Cortex of kidney (tissue), 1 donor: ENCODE data around the gene CDC42BPA.

Source experiments
- DNase-seq: peaks from one replicate; lab custom pipeline; 2025; lab: John Stamatoyannopoulos, UW

The CDC42BPA gene

GRCh38 chr1:226990133-226990716 lies 328.1 kb downstream of the CDC42BPA start:
- DNase-seq = no peak

DNA sequence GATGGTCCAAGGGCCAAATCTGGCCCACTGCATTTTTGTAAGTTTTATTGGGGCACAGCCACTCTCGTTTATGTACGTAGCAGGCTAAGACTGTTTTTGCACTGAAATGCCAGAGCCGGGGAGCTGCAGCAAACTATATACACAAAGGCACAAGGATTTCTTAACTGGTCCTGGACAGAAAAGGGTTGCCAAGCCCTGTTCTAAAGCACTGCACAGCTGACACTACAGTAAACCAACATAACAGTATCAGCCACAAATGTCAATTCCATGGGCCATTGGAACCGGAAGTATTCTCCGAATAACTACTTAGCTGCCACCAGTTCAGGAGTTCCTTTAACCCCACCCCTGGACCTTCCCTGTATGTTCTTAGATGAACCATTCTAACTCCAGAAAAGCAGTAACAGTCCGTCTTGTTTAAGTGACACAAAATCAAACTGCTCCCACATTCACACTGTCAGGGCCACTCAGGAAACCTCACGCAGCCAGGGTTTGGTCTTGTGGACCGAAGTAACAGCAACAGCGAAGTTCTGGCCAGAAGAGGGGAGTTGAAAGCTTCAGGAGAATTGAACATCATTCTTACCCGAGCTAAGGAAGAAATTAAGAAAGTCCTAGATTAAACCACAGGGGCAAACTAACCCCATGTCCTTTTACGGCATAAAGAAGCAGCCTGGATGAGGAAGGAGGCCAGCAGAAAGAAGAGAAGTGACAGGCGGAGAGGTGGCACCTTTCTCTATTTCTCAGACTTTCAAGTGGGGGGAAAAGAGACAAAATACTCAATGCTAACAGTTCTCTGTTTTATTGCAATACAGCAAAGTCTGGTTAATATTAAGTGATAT lies 329.0 kb downstream of the CDC42BPA start:
- no peak for DNase-seq

- DNase-seq = no peak
These were observed 330.0 kb downstream of the CDC42BPA start for GRCh38 chr1:226988334-226988666.

DNA sequence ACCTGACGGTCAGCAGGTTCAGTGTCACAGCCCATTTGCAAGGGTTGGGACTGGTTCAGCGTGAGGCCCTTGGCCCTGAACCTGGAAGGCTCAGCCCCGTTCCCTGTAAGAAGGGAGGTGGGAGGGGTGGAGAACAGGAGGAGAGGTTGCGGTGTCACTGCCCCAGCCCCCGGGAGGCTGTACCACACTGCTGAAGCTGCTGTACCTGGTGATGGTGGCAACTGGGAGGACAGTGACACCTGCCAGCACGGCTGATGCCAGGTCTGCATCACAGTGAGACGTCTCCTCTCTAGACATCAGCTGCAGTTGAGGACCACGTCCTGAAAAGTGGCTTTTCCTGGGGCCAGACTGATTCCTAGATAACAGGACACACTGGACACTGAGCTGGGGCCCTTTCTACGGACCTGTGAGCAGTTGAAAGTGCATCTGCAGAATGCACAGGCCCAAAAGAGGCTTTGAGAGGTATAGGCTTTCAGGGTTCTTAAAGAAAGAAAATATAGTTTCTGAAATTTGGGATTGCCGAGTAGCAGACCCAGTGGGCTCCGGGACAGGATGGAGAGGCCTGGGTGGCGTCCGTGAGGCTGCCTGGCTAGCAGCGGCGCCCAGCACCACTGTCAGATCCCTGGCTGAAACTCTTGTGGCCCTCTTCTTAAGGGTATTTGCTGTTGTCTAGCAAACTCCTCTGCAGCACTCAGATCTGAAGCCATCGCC lies 330.5 kb downstream of the CDC42BPA start:
- no peak for DNase-seq

GRCh38 chr1:226987179-226987536 lies 331.1 kb downstream of the CDC42BPA start:
- no peak for DNase-seq

DNA sequence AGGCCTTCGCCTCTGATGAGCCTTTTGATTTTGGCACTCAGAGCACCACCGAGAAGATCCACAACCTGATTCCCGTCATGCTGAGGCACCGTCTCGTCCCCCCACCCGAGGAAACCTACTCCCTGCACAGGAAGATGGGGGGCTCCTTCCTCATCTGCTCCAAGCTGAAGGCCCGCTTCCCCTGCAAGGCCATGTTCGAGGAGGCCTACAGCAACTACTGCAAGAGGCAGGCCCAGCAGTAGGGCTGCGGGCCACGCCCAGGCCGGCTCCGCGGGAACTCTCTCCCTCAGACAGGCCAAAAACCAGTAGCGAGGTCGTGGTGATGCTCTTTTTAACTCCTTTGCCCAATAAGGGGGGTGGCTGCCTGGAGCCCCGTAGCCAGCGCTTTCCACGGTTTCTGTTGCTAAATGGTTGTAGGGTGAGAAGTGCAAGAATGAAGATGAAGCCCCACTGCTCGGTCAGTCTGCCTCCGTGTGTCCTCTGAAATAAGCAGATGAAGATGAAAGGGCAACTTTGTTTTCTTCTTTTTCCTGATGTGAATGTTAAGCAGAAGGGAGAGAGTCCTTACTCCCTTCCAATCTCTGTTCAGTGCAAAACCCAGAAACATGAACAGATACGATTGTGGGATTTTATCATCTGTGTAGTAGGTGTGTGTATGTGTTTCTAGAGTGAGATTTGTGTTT lies 331.7 kb downstream of the CDC42BPA start:
- DNase-seq = no peak

DNA sequence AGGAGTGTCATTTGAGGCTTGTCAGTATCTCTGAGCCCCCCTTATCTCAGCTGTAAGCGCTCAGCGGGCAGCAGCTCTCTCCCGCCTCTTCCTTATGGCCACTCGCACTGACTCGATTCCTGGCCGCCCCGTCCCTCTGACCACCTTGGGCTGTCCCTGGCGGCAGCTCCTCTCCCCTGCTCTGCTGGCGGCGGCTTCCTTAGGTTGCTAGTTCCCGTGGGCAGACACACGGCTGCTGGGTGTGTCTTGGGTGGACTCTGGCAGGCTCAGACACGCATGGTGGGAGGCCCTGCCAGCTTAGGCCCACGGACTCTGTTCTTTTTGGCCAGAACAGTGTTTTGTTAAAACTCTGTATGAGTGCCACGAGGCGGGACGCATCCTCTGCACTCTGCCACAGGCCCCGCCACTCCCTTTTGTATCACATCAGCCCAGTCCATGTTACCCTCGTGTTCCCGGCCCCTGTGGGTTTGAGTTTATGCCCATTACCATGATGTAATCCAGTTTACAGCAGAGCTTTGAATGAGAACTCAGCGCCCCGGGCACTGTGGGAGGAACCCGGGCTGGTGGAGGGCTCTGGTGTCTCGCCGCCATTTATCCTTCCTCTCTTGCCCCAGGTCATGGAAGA lies 332.3 kb downstream of the CDC42BPA start:
- no peak for DNase-seq

DNA sequence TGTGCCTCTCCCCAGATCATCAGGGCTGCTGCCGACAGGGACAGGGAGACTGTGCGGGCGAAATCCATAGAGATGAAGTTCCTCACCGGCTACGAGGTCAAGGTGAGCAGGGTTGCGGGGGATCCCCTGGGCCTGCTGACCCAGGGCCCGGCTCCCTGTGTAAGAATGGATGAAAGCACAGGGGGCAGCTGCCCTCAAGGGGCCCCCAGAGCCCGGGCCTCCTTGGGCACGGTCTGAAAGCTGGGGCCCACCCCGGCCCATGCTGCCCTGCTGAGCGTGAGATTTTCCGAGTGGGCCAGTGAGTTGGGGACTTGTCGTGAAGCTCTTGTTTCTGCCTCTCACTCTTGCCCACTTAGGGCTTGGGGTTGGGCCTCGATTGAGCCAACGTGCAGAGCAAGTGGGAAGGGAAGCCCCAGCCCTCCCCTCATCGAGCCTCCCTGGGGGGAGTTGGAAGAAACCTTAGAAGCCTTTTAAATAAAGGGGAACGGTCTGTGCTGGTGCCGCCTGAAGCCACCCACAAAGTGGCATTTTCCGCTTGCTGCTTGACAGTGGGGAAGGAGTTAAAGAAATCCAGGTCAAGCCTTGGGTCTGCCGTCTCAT lies 333.0 kb downstream of the CDC42BPA start:
- no peak for DNase-seq

DNA sequence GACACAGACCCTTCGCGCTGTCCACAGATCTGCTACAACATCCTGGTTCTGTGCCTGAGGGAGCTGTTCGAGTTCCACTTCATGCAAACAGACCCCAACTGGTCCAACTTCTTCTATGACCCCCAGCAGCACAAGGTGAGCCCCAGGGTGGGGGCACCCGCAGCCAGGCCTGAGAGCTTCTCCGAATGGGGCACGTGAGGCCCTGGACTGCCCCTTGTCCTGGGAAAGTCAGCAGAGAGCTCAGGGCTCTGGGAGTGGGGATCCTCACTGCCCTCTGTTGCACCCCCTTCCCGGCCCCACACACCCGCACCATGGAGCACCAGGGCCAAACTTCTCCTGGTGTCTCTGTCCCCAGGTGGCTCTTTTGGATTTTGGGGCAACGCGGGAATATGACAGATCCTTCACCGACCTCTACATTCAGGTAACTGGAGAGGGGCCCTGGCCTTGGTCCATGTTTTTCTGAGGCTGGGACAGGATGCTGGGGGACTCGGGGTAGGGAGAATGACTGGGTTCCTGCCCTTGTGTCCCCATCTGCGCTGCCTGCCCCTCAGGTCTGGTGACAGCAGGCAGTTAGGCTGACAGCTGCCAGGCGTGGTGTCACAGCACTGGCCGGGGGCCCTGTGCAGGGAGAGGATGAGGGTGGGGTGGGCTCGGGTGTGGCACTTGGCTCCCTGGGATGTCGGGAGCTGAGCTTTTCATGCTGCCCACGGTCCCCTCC lies 333.6 kb downstream of the CDC42BPA start:
- no peak for DNase-seq

- DNase-seq = no peak
These were observed 334.3 kb downstream of the CDC42BPA start for GRCh38 chr1:226983992-226984364.

DNA sequence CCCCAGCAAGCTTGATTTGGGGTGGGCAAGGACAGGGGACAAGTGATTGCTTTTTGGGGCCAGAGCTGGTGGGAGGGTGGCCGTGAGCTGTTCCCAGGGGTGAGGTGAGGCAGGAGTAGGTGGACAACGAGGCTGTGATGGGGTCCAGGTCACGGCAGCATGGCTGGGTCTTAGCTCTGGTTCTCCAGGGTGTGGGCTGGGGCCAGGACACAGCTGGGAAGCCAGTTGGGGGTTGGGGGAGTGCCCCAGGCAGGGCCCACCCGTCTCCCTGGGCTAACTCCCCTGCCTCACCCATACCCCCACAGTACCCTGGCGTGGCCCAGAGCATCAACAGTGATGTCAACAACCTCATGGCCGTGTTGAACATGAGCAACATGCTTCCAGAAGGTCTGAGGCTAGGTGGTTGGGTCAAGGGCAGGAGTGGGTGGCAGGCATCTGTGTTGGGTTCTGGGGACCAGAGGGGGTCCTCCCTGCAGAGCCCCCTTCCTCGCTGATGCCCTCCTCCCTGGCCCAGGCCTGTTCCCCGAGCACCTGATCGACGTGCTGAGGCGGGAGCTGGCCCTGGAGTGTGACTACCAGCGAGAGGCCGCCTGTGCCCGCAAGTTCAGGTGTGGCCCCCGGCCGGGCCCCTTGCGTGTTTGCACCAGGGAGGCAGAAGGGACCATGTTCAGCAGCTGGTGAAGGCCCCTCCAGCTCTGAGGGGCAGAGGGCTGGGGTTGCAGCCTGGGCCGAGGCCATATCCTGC lies 334.9 kb downstream of the CDC42BPA start:
- DNase-seq = no peak

GRCh38 chr1:226982451-226983177 lies 335.7 kb downstream of the CDC42BPA start:
- no peak for DNase-seq

GRCh38 chr1:226981838-226982237 lies 336.5 kb downstream of the CDC42BPA start:
- no peak for DNase-seq

GRCh38 chr1:226981386-226981817 lies 336.9 kb downstream of the CDC42BPA start:
- DNase-seq = no peak

DNA sequence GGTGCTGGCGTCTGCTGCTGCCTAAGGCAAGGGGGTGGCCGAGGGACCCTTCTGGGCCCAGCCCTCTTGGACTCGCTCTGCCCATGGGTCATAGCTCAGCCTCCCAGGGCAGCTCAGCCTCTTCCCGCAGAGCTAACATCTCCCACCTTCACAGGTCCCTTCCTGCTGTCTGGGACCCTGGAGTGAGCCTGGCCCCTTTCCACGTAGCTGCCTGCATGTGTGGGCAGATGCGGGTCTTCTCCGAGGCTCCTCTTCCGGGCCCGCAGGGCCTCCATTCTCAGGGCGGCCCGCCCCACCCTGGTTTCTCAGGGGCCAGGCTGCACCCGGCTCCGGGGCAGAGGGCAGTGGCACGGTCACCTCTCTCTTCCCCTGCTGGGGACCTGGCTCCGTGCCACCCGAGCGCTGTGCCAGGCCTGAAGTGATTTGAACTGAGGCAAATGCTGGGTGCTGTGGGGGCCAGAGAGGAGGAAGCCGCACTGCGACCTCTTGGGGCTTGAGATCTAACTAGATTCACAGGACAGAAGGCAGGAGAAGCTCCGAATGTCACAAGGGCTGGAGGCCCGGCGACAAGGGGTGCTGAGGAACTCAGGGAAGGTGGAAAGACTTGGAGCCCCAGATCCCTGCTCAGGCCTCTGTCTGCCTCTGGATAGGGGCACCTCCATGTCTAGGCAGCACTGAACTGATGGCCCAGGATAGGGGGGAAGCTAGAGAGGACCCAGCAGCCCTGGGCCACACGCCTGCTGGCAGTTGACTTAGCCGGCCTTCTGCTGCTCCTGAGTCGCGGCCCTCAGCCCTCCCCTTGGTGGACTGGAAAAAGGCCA lies 337.5 kb downstream of the CDC42BPA start:
- no peak for DNase-seq

- no peak for DNase-seq
These were observed 338.2 kb downstream of the CDC42BPA start for GRCh38 chr1:226980122-226980560.

DNA sequence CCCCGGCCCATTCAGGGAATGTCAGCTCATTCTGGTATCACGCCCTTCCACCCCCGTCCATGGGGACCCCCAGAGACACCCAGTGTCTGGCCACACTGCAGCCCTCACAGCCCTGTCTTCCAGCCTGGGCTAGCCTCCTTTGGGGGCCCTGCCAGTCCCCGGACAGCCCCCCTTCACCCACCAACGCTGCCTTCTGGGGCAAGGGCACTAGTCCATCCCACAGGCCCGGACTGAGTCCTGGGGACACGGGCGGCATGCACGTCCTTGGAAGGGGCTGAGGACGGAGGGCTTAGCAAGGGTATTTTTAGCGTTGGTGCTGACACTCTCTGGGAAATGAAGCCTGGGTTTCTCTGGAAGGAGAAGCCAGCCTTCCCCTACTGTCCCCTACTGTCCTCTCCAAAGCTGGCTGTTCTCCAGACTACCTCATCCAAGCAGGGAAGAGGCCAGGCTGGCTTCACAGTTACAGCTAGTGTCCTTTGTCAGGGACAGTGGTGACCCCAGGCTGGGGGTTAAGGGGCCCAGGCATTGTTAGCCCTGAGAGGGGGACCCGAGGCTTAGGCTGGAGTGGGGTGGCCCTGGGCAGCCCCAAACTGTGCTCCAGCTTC lies 338.7 kb downstream of the CDC42BPA start:
- DNase-seq = no peak

GRCh38 chr1:226979115-226979516 lies 339.2 kb downstream of the CDC42BPA start:
- DNase-seq = no peak
